ENCODE data around the gene EXOC2. TPM values are rescaled to one million over a fixed set of nuclear protein-coding genes. Genes with fewer than 3 reads are reported as not detected.

Gene EXOC2
- polyA plus RNA-seq, 1 donor (not counting 4 experiments of a cell fraction or from before 2014, with no cell fraction given) = 28.4 TPM

DNA sequence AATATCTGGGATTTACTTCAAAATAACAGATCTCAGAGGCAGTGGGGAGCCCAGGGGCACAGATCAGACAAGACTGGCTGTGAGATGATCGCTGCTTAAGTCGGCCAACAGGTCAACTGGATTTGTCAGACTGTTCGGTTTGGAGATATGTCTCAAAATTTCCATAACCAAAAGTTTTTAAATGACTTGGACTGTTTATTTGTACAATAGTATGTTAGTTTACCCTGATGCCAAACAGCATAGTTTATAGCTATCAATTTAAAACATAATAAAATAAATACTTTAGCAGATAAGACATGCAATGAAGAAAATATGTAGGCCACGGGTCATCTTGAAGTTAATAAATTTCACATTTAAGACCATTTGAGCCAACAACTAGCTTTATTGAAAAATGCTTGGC lies 174.7 kb downstream of the EXOC2 start:
- Histone ChIP-seq H3K9ac (ENCODE audit: control insufficient read depth, extremely low read depth, insufficient read depth, low read length) (no peak overlapping the region), H4K20me1 (ENCODE audit: control insufficient read depth, extremely low read depth, insufficient read depth, low read length) (no peaks in the 10 kb centered on the region), H3K4me1 (ENCODE audit: control insufficient read depth, extremely low read depth, insufficient read depth, low read length) (no peaks in the 10 kb centered on the region), H2AFZ (ENCODE audit: control insufficient read depth, low read length) (no peak overlapping the region), H3K27me3 (ENCODE audit: control insufficient read depth, extremely low read depth, insufficient read depth, low read length) (no peaks in the 10 kb centered on the region), H3K9me1 (ENCODE audit: control insufficient read depth, extremely low read depth, insufficient read depth, low read length) (no peaks in the 10 kb centered on the region), H3K4me3 (ENCODE audit: control insufficient read depth in 2 of 3, extremely low read depth in 1 of 3, insufficient read depth in 2 of 3, low read depth in 1 of 3, low read length in 3 of 3) (no peak overlapping the region), H3K27ac (ENCODE audit: control insufficient read depth, insufficient read depth, low read length) (no peak overlapping the region), H3K9me3 (ENCODE audit: control insufficient read depth, low read depth, low read length) (peaks cover 5% of the 10 kb centered on the region), H3K4me2 (ENCODE audit: control insufficient read depth, extremely low read depth, insufficient read depth, low read depth, low read length) (no peak overlapping the region), H3K36me3 (ENCODE audit: control insufficient read depth in 2 of 2, extremely low read depth in 1 of 2, insufficient read depth in 2 of 2, low read length in 2 of 2) (peaks cover 6 to 7% of the 10 kb centered on the region in 2 experiments), H3K79me2 (ENCODE audit: control insufficient read depth, insufficient read depth, low read length) (no peaks in the 10 kb centered on the region)
- DNase-seq (ENCODE audit: low read depth, low spot score) (no peak), FAIRE-seq (no peak)
- no peak for TF ChIP-seq EZH2 (IDR thresholded peaks at IDR 0.05; ENCODE audit: low read length)
- dilution Hi-C loops (cut with MboI; ENCODE audit: extremely low pct_ligation_motif_present, low sequenced_read_pairs) = no loop called here

DNA sequence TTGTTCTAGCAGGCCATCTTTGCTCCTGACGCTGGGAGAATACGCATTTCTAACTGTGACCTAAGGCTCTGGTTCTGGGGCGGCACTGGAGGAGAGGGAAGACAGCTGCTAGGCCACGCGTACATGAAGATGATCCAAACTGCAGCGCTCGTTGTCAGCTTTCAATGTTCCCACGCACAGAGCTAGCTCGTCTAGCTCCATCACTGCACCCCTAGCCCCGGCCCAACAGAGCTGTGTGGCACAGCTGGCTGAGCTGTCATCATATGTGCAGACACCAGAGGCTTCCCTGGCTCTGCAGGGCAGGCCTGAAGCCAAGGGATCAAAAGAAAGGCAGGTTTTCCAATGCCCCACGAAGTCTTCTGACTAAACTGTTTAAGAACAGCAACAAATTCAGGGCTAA lies 176.7 kb downstream of the EXOC2 start:
- Histone ChIP-seq H3K36me3 (ENCODE audit: control insufficient read depth in 2 of 2, extremely low read depth in 1 of 2, insufficient read depth in 2 of 2, low read length in 2 of 2) (peaks cover 0 to 3% of the 10 kb centered on the region in 2 experiments), H3K9me3 (ENCODE audit: control insufficient read depth, low read depth, low read length) (peaks cover 5% of the 10 kb centered on the region), H3K79me2 (ENCODE audit: control insufficient read depth, insufficient read depth, low read length) (no peaks in the 10 kb centered on the region), H3K9me1 (ENCODE audit: control insufficient read depth, extremely low read depth, insufficient read depth, low read length) (no peaks in the 10 kb centered on the region), H3K9ac (ENCODE audit: control insufficient read depth, extremely low read depth, insufficient read depth, low read length) (no peak overlapping the region), H2AFZ (ENCODE audit: control insufficient read depth, low read length) (no peak overlapping the region), H3K27me3 (ENCODE audit: control insufficient read depth, extremely low read depth, insufficient read depth, low read length) (no peaks in the 10 kb centered on the region), H3K4me1 (ENCODE audit: control insufficient read depth, extremely low read depth, insufficient read depth, low read length) (no peaks in the 10 kb centered on the region), H3K4me3 (ENCODE audit: control insufficient read depth in 2 of 3, extremely low read depth in 1 of 3, insufficient read depth in 2 of 3, low read depth in 1 of 3, low read length in 3 of 3) (no peak overlapping the region), H3K27ac (ENCODE audit: control insufficient read depth, insufficient read depth, low read length) (no peak overlapping the region), H3K4me2 (ENCODE audit: control insufficient read depth, extremely low read depth, insufficient read depth, low read depth, low read length) (no peak overlapping the region), H4K20me1 (ENCODE audit: control insufficient read depth, extremely low read depth, insufficient read depth, low read length) (no peaks in the 10 kb centered on the region)
- DNase-seq (ENCODE audit: low read depth, low spot score) = no peak
- no peak for FAIRE-seq
- dilution Hi-C loops (cut with MboI; ENCODE audit: extremely low pct_ligation_motif_present, low sequenced_read_pairs) = no loop called here
- no peak for TF ChIP-seq EZH2 (IDR thresholded peaks at IDR 0.05; ENCODE audit: low read length)
- TF ChIP-seq, protein P1, sequence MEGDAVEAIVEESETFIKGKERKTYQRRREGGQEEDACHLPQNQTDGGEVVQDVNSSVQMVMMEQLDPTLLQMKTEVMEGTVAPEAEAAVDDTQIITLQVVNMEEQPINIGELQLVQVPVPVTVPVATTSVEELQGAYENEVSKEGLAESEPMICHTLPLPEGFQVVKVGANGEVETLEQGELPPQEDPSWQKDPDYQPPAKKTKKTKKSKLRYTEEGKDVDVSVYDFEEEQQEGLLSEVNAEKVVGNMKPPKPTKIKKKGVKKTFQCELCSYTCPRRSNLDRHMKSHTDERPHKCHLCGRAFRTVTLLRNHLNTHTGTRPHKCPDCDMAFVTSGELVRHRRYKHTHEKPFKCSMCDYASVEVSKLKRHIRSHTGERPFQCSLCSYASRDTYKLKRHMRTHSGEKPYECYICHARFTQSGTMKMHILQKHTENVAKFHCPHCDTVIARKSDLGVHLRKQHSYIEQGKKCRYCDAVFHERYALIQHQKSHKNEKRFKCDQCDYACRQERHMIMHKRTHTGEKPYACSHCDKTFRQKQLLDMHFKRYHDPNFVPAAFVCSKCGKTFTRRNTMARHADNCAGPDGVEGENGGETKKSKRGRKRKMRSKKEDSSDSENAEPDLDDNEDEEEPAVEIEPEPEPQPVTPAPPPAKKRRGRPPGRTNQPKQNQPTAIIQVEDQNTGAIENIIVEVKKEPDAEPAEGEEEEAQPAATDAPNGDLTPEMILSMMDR (optimal IDR thresholded peaks at IDR 0.05 in 1 of 3, IDR thresholded peaks at IDR 0.05 in 1 of 3, conservative IDR thresholded peaks at IDR 0.05 in 1 of 3; ENCODE audit: extremely low read depth in 1 of 3, insufficient read depth in 2 of 3, low read length in 3 of 3) = no peak

DNA sequence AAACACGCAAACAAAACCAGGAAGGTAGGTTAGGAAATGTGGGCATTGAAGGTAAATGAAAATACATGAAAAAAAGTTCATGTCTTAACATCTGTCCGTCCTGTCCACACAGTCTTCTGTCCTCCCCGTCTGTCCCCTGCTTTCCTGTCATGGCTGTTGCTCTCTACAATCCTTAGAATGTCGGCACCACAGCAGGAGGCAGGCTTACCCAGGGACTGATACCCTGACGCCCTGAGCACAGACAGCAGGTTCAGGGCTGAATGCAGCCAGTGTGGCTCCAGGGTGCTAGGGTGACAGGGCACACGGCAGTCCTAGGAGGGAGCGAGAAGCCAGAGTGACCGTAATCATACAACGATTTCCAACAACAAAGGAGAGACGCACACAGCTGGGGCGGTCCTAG lies 177.7 kb downstream of the EXOC2 start:
- Histone ChIP-seq H4K20me1 (ENCODE audit: control insufficient read depth, extremely low read depth, insufficient read depth, low read length) (no peaks in the 10 kb centered on the region), H3K4me1 (ENCODE audit: control insufficient read depth, extremely low read depth, insufficient read depth, low read length) (no peaks in the 10 kb centered on the region), H3K27ac (ENCODE audit: control insufficient read depth, insufficient read depth, low read length) (no peak overlapping the region), H3K9ac (ENCODE audit: control insufficient read depth, extremely low read depth, insufficient read depth, low read length) (no peak overlapping the region), H3K27me3 (ENCODE audit: control insufficient read depth, extremely low read depth, insufficient read depth, low read length) (no peaks in the 10 kb centered on the region), H3K9me3 (ENCODE audit: control insufficient read depth, low read depth, low read length) (no peaks in the 10 kb centered on the region), H3K4me3 (ENCODE audit: control insufficient read depth in 2 of 3, extremely low read depth in 1 of 3, insufficient read depth in 2 of 3, low read depth in 1 of 3, low read length in 3 of 3) (no peak overlapping the region), H3K4me2 (ENCODE audit: control insufficient read depth, extremely low read depth, insufficient read depth, low read depth, low read length) (no peak overlapping the region), H3K36me3 (ENCODE audit: control insufficient read depth in 2 of 2, extremely low read depth in 1 of 2, insufficient read depth in 2 of 2, low read length in 2 of 2) (peaks cover 0 to 3% of the 10 kb centered on the region in 2 experiments), H3K79me2 (ENCODE audit: control insufficient read depth, insufficient read depth, low read length) (no peaks in the 10 kb centered on the region), H3K9me1 (ENCODE audit: control insufficient read depth, extremely low read depth, insufficient read depth, low read length) (no peaks in the 10 kb centered on the region), H2AFZ (ENCODE audit: control insufficient read depth, low read length) (no peak overlapping the region)
- FAIRE-seq = peak; percentile 49
- TF ChIP-seq, protein P1 (optimal IDR thresholded peaks at IDR 0.05 in 1 of 3, IDR thresholded peaks at IDR 0.05 in 1 of 3, conservative IDR thresholded peaks at IDR 0.05 in 1 of 3; ENCODE audit: extremely low read depth in 1 of 3, insufficient read depth in 2 of 3, low read length in 3 of 3) = no peak
- no peak for TF ChIP-seq EZH2 (IDR thresholded peaks at IDR 0.05; ENCODE audit: low read length)
- DNase-seq (ENCODE audit: low read depth, low spot score) = no peak
- dilution Hi-C loops (cut with MboI; ENCODE audit: extremely low pct_ligation_motif_present, low sequenced_read_pairs) = no loop called here

All from keratinocyte (primary cell).